K562 (cell line): ENCODE data around the gene SYF2. TPM values are rescaled to one million over a fixed set of nuclear protein-coding genes. Genes with fewer than 3 reads are reported as not detected.

ENCODE experiments used
- KDM2B ChIP-seq: fragments of 250-450 bp; sonication (Bioruptor Pico); IDR thresholded peaks from 2 replicates; pipeline ENCODE4 v1.8.0; 2021; ENCODE audit warnings: mild to moderate bottlenecking, moderate library complexity
- ZBTB7A ChIP-seq: IDR thresholded peaks from 2 replicates; pipeline ENCODE4 v1.6.1; 2011; ENCODE audit warnings: low read depth, mild to moderate bottlenecking, low read length, moderate library complexity, borderline replicate concordance; ENCODE audit not compliant: control insufficient read depth
- ZKSCAN3 ChIP-seq: fragments of 250-450 bp; sonication (Bioruptor Pico); IDR thresholded peaks from 2 replicates; pipeline ENCODE4 v1.4.0; 2020
- polyA plus RNA-seq, 8 experiments: library from polyadenylated mRNA; depleted of rRNA in 4 of 8; stranded (reverse) in 5 of 8; unstranded in 3 of 8; fragments of >200 nt; fragmentation: Nextera tagmentation in 2 of 8; fragmentation: Illumina TruSeq in 1 of 8; extraction: Ambion mirVana in 2 of 8; extraction: Trizol in 1 of 8; gene quantifications; 2 replicates each; pipeline versions ENCODE4 v1.2.1 to v1.2.3, GENCODE V29; 2011 to 2014; ENCODE audit warnings: inconsistent platforms in 1 of 8, missing spikeins in 1 of 8
- total RNA-seq, 7 experiments: library from RNA; depleted of rRNA in 6 of 7; stranded (reverse); fragments of >200 nt in 6 of 7; fragmentation: Illumina TruSeq in 2 of 7; extraction: Trizol in 2 of 7; gene quantifications; 2 replicates each; pipeline versions ENCODE4 v1.2.1 to v1.2.3, GENCODE V29; 2011 to 2021; ENCODE audit warnings: low replicate concordance in 1 of 7
- TF ChIP-seq, protein P1 (sequence below): IDR thresholded peaks from 2 replicates; pipeline ENCODE4 v1.6.1; 2014; ENCODE audit warnings: antibody characterized with exemption
- TF ChIP-seq, protein P2 (sequence below): fragments of 250-450 bp; sonication (Bioruptor Pico); IDR thresholded peaks from 2 replicates; pipeline ENCODE4 v1.8.0; 2022; ENCODE audit warnings: inconsistent platforms, mild to moderate bottlenecking, moderate library complexity, borderline replicate concordance
- TF ChIP-seq, protein P3 (sequence below): sonication (generic); formaldehyde crosslinking; IDR thresholded peaks from 2 replicates; pipeline ENCODE4 v1.8.1; 2023; ENCODE audit warnings: missing genetic modification reagents, mild to moderate bottlenecking, borderline replicate concordance
- TF ChIP-seq, protein P4 (sequence below): IDR thresholded peaks from 2 replicates; pipeline ENCODE4 v1.6.1; 2011; ENCODE audit not compliant: insufficient read length; ENCODE audit errors: extremely low read depth
- TF ChIP-seq, protein P5 (sequence below), 2 experiments: fragments of 450-650 bp; IDR thresholded peaks; 2 replicates each; pipeline ENCODE4 v1.6.1; 2018; ENCODE audit warnings: mild to moderate bottlenecking in 2 of 2, low read depth in 1 of 2; ENCODE audit not compliant: partially characterized antibody in 2 of 2
- TF ChIP-seq, protein P6 (sequence below): IDR thresholded peaks from 2 replicates; pipeline ENCODE4 v1.6.1; 2012; ENCODE audit warnings: low read depth, low read length, improper control_type of control experiment, borderline replicate concordance

SYF2 gene
- total and polyA plus RNA-seq, 9 of the 15 experiments (the other 6 are each of a cell fraction or from before 2014, with no cell fraction given): 20.9 to 69.0 (median 43.2) TPM

DNA sequence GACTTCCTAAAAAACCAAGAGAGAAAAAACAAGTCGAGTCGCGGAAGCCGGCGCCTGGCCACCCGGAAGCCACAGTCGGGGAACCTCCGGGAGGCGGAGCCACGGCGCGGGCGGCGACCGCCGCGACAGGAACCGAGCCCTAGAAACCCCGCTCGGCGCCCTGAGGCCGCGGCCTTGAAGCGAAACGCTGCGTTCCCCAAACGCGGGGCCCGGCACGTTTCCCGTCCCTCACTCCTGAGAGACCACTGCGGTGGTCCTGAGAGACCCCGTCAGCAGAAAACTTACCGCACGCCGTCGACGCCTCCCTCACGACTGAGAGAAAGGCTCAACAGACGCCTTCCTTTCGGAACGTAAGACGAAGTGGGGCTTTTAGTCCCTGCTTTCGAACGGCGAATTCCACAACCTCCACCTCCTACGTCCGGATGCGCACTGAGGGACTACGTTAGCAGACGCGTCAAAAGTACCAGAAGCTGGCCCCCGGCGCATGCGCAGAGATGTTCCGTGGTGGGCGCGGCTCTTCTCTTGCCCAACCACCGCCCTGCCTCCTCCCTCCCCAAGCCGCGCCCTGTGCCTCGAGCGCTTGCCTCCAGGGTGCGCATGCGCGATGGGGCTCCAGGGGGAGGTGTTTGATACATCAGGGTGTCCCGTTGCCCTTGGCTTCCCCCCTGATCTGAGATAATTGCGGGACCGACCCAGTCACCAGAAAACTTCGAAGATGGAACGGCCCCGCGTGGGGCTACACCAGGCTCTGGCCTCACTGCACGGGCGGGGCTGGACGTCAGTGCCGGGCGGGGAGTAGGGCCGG, 14.9 kb upstream of the SYF2 start, which contains the start of gene RSRP1 (continued):
- TF ChIP-seq, protein P1, sequence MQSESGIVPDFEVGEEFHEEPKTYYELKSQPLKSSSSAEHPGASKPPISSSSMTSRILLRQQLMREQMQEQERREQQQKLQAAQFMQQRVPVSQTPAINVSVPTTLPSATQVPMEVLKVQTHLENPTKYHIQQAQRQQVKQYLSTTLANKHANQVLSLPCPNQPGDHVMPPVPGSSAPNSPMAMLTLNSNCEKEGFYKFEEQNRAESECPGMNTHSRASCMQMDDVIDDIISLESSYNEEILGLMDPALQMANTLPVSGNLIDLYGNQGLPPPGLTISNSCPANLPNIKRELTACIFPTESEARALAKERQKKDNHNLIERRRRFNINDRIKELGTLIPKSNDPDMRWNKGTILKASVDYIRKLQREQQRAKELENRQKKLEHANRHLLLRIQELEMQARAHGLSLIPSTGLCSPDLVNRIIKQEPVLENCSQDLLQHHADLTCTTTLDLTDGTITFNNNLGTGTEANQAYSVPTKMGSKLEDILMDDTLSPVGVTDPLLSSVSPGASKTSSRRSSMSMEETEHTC: no peak; the same call in 1 of the 2 replicates
- TF ChIP-seq KDM2B (CRISPR knock-in tag) (peak; percentile 88), ZKSCAN3 (no peak), ZBTB7A (peak; percentile 64; the same call in 1 of the 2 replicates)
- TF ChIP-seq, protein P2, sequence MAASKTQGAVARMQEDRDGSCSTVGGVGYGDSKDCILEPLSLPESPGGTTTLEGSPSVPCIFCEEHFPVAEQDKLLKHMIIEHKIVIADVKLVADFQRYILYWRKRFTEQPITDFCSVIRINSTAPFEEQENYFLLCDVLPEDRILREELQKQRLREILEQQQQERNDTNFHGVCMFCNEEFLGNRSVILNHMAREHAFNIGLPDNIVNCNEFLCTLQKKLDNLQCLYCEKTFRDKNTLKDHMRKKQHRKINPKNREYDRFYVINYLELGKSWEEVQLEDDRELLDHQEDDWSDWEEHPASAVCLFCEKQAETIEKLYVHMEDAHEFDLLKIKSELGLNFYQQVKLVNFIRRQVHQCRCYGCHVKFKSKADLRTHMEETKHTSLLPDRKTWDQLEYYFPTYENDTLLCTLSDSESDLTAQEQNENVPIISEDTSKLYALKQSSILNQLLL: no peak
- TF ChIP-seq, protein P3, sequence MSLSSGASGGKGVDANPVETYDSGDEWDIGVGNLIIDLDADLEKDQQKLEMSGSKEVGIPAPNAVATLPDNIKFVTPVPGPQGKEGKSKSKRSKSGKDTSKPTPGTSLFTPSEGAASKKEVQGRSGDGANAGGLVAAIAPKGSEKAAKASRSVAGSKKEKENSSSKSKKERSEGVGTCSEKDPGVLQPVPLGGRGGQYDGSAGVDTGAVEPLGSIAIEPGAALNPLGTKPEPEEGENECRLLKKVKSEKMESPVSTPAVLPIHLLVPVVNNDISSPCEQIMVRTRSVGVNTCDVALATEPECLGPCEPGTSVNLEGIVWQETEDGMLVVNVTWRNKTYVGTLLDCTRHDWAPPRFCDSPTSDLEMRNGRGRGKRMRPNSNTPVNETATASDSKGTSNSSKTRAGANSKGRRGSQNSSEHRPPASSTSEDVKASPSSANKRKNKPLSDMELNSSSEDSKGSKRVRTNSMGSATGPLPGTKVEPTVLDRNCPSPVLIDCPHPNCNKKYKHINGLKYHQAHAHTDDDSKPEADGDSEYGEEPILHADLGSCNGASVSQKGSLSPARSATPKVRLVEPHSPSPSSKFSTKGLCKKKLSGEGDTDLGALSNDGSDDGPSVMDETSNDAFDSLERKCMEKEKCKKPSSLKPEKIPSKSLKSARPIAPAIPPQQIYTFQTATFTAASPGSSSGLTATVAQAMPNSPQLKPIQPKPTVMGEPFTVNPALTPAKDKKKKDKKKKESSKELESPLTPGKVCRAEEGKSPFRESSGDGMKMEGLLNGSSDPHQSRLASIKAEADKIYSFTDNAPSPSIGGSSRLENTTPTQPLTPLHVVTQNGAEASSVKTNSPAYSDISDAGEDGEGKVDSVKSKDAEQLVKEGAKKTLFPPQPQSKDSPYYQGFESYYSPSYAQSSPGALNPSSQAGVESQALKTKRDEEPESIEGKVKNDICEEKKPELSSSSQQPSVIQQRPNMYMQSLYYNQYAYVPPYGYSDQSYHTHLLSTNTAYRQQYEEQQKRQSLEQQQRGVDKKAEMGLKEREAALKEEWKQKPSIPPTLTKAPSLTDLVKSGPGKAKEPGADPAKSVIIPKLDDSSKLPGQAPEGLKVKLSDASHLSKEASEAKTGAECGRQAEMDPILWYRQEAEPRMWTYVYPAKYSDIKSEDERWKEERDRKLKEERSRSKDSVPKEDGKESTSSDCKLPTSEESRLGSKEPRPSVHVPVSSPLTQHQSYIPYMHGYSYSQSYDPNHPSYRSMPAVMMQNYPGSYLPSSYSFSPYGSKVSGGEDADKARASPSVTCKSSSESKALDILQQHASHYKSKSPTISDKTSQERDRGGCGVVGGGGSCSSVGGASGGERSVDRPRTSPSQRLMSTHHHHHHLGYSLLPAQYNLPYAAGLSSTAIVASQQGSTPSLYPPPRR (CRISPR knock-in tag): peak; percentile 17; the same call in 1 of the 2 replicates
- TF ChIP-seq, protein P4, sequence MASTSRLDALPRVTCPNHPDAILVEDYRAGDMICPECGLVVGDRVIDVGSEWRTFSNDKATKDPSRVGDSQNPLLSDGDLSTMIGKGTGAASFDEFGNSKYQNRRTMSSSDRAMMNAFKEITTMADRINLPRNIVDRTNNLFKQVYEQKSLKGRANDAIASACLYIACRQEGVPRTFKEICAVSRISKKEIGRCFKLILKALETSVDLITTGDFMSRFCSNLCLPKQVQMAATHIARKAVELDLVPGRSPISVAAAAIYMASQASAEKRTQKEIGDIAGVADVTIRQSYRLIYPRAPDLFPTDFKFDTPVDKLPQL: peak; percentile 14
- TF ChIP-seq, protein P5, sequence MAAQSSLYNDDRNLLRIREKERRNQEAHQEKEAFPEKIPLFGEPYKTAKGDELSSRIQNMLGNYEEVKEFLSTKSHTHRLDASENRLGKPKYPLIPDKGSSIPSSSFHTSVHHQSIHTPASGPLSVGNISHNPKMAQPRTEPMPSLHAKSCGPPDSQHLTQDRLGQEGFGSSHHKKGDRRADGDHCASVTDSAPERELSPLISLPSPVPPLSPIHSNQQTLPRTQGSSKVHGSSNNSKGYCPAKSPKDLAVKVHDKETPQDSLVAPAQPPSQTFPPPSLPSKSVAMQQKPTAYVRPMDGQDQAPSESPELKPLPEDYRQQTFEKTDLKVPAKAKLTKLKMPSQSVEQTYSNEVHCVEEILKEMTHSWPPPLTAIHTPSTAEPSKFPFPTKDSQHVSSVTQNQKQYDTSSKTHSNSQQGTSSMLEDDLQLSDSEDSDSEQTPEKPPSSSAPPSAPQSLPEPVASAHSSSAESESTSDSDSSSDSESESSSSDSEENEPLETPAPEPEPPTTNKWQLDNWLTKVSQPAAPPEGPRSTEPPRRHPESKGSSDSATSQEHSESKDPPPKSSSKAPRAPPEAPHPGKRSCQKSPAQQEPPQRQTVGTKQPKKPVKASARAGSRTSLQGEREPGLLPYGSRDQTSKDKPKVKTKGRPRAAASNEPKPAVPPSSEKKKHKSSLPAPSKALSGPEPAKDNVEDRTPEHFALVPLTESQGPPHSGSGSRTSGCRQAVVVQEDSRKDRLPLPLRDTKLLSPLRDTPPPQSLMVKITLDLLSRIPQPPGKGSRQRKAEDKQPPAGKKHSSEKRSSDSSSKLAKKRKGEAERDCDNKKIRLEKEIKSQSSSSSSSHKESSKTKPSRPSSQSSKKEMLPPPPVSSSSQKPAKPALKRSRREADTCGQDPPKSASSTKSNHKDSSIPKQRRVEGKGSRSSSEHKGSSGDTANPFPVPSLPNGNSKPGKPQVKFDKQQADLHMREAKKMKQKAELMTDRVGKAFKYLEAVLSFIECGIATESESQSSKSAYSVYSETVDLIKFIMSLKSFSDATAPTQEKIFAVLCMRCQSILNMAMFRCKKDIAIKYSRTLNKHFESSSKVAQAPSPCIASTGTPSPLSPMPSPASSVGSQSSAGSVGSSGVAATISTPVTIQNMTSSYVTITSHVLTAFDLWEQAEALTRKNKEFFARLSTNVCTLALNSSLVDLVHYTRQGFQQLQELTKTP (IDR thresholded peaks at IDR 0.05; ENCODE audit: low read depth in 1 of 2, partially characterized antibody in 2 of 2): peak in 1 of 2 experiments; percentile 87
- TF ChIP-seq, protein P6, sequence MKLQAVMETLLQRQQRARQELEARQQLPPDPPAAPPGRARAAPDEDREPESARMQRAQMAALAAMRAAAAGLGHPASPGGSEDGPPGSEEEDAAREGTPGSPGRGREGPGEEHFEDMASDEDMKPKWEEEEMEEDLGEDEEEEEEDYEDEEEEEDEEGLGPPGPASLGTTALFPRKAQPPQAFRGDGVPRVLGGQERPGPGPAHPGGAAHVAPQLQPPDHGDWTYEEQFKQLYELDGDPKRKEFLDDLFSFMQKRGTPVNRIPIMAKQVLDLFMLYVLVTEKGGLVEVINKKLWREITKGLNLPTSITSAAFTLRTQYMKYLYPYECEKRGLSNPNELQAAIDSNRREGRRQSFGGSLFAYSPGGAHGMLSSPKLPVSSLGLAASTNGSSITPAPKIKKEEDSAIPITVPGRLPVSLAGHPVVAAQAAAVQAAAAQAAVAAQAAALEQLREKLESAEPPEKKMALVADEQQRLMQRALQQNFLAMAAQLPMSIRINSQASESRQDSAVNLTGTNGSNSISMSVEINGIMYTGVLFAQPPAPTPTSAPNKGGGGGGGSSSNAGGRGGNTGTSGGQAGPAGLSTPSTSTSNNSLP: no peak; the same call in 1 of the 2 replicates
